IPS DF 6.9 (cell line): Measurements from ENCODE around the gene BTRC.

ENCODE experiments used
- DNase-seq: peaks from one replicate; pipeline ENCODE4 v3.0.0-alpha.2; 2013; ENCODE audit warnings: low read depth, low spot score
- H3K27ac ChIP-seq: one replicate; pipeline ENCODE4 v1.5.1; 2013; ENCODE audit warnings: low read length, control low read depth
- H3K27me3 ChIP-seq: 2 replicates; pipeline ENCODE4 v1.6.1; 2013; ENCODE audit warnings: mild to moderate bottlenecking, low read length; ENCODE audit not compliant: control insufficient read depth, insufficient read depth
- H3K36me3 ChIP-seq: 2 replicates; pipeline ENCODE4 v1.6.1; 2013; ENCODE audit warnings: low read length; ENCODE audit not compliant: control insufficient read depth, insufficient read depth
- H3K4me1 ChIP-seq: 2 replicates; pipeline ENCODE4 v1.6.1; 2013; ENCODE audit warnings: low read length; ENCODE audit not compliant: control insufficient read depth, insufficient read depth
- H3K4me3 ChIP-seq: 2 replicates; pipeline ENCODE4 v1.5.1; 2013; ENCODE audit warnings: mild to moderate bottlenecking, low read length
- H3K9me3 ChIP-seq: 2 replicates; pipeline ENCODE4 v1.6.1; 2013; ENCODE audit warnings: low read length, inconsistent platforms; ENCODE audit not compliant: control insufficient read depth, insufficient read depth
- WGBS: extraction: QIAGEN DNeasy Blood & Tissue Kit; methylation state at CpG from one replicate; pipeline ENCODE4 v1.1.7; 2013; ENCODE audit warnings: mixed read lengths, missing lambda C conversion rate; ENCODE audit not compliant: insufficient read length, insufficient coverage; 5-methylcytosine and 5-hydroxymethylcytosine counted together

BTRC gene

DNA sequence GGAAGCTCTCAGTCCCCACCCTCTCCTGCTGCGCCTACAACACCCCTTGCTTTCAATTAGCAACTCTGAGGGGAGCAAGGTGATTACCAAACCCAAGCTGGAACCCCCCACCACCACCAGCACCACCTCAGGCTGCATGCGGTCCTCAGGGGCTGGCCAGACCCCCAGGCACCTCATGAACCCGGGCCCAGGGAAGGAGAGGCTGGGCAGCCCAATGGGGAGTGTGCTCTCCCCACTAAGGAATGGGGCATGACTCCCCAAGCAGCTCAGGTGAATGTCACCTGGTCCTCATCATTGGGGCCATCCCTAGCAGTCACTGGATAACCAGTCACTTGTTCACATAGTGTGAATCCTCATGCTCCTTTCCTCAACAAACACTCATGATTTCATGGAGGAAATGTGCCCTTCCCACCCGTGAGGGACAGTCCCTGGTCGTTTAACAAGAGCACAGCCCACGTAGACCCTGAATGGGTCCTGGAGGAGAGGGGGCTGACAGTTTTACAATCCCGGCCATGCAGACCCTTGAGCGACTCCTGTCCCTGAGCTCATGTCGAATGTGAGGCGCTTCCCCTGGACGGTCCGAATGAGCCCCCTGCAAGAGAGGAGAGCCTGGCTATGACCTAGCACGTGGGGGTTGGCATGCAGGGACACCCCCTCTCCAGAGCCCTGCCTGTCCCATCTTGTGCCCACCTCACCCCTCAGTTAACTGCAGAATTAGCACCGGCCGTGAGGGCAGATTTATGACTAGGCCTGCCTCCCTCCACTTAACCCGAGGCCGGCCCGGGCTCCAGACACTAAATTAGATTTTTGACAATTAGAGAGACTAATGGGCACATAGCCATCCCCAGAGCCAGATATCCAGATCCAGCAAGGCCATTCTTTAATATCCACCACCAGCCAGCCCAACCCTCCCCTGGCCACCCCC is 205.0 kb downstream of the BTRC start:
- H3K27ac ChIP-seq, result no peak overlapping the region
- H3K36me3 ChIP-seq, result no peaks in the 10 kb centered on the region
- no peak overlapping the region for H3K4me3 ChIP-seq
- no peaks in the 10 kb centered on the region for H3K27me3 ChIP-seq
- no peaks in the 10 kb centered on the region for H3K9me3 ChIP-seq
- peaks cover 2% of the 10 kb centered on the region; the same call in 1 of the 2 replicates for H3K4me1 ChIP-seq
- DNase-seq, result no peak
- no CpG with 5 or more reads among the region's 18 CpGs for WGBS

GRCh38 chr10:101559596-101560297 is 205.8 kb downstream of the BTRC start:
- Histone ChIP-seq H3K9me3 (no peaks in the 10 kb centered on the region), H3K27ac (no peak overlapping the region), H3K27me3 (no peaks in the 10 kb centered on the region), H3K4me1 (peaks cover 2% of the 10 kb centered on the region; the same call in 1 of the 2 replicates), H3K36me3 (no peaks in the 10 kb centered on the region), H3K4me3 (no peak overlapping the region)
- no peak for DNase-seq
- WGBS, result no CpG with 5 or more reads among the region's 12 CpGs

DNA sequence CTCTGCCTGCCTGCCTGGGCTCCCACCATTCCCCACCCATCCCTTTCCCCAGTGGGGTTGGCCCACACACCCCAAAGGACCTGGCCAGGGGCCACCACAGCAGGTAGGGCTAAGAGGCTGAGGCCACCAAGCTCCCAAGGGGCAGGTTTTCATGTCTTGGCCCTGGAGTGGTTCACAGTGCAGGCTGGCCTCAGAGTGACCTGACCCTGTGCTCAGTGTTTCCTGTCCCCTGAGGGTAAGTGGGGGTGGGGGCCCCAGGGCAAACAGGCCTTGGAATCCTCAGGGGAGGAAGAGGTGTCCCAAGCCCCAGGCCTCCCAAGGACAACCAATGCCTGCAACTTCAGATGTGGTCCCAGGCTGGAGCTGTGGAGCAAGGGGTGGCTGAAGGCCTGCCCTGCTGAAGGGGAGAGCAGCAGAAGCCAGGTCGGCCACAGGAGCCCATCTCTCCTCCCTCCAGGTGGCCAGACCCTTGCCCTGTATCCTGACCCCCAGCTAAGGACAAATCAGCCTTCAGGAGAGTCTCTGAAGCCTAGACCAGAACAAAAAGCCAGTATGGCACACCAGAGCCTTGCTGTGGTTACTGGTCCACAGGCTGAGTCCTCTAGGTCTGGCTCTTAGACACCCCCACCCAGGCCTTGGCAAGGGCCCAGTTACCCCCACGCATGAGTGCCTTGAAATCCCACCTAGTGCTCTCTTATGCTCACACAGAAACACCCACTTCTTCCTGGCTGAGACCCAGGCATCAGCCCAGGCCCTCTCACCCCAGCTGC is 206.5 kb downstream of the BTRC start:
- peaks cover 2% of the 10 kb centered on the region; the same call in 1 of the 2 replicates for H3K4me1 ChIP-seq
- H3K4me3 ChIP-seq, result no peak overlapping the region
- no peaks in the 10 kb centered on the region for H3K27me3 ChIP-seq
- no peak overlapping the region for H3K27ac ChIP-seq
- no peaks in the 10 kb centered on the region for H3K9me3 ChIP-seq
- no peak for DNase-seq
- no peaks in the 10 kb centered on the region for H3K36me3 ChIP-seq
- whole genome bisulfite sequencing, result no CpG with 5 or more reads among the region's 2 CpGs

DNA sequence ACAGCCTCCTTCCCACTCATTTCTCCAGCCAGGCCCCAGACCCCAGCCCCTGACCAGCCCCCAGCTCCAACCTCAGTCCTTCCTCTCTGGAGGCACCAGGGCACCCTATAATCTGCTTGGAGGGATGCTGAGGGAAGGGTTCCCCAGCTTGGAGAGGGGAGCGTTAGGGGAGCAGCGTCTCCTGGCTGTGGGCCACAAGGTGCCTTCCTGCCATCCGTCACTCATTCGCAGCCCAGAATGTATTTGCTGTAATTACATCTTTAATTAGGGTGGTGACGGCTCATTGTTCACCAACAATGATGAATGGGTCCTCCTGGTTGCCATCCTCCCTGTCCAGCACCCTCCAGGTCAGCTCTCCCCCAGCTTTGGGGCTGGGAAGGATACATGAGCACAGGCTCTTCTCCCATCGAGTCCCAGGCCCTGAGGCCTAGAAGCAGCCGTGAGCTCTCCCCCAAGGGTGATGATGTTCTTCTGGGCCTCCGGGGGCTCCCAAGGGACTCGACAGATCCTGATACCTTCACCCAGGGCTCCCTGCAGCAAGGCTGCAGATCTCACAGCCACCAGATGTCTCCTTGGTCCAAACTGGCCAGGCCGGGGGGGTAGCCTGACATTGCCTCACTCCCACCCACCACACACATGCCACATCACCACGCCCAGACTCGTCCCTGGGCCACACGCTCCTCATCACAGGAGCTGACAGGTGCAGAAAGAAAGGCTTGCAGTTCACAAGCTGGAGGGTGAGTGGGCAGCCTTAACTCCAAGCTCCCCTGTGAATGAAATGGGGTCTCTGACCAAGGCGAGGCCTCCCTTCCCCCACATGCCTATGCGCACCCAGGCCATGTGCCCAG is 207.3 kb downstream of the BTRC start:
- WGBS, result no CpG with 5 or more reads among the region's 15 CpGs
- no peak for DNase-seq
- Histone ChIP-seq H3K27me3 (no peaks in the 10 kb centered on the region), H3K9me3 (no peaks in the 10 kb centered on the region), H3K36me3 (no peaks in the 10 kb centered on the region), H3K4me3 (no peak overlapping the region), H3K27ac (no peak overlapping the region), H3K4me1 (peaks cover 3% of the 10 kb centered on the region)

GRCh38 chr10:101562231-101562630 is 208.3 kb downstream of the BTRC start:
- Histone ChIP-seq H3K4me1 (peaks cover 6% of the 10 kb centered on the region), H3K36me3 (no peaks in the 10 kb centered on the region), H3K27me3 (no peaks in the 10 kb centered on the region; the same call in 1 of the 2 replicates), H3K4me3 (no peak overlapping the region), H3K9me3 (no peaks in the 10 kb centered on the region), H3K27ac (no peak overlapping the region)
- WGBS, result no CpG with 5 or more reads among the region's 5 CpGs
- DNase-seq, result no peak

GRCh38 chr10:101563007-101563406 is 209.0 kb downstream of the BTRC start:
- H3K9me3 ChIP-seq, result no peaks in the 10 kb centered on the region
- H3K27ac ChIP-seq, result no peak overlapping the region
- H3K27me3 ChIP-seq, result no peaks in the 10 kb centered on the region; the same call in 1 of the 2 replicates
- H3K4me1 ChIP-seq, result peaks cover 6% of the 10 kb centered on the region
- WGBS, result no CpG with 5 or more reads among the region's 3 CpGs
- no peak for DNase-seq
- no peak overlapping the region for H3K4me3 ChIP-seq
- H3K36me3 ChIP-seq, result no peaks in the 10 kb centered on the region

DNA sequence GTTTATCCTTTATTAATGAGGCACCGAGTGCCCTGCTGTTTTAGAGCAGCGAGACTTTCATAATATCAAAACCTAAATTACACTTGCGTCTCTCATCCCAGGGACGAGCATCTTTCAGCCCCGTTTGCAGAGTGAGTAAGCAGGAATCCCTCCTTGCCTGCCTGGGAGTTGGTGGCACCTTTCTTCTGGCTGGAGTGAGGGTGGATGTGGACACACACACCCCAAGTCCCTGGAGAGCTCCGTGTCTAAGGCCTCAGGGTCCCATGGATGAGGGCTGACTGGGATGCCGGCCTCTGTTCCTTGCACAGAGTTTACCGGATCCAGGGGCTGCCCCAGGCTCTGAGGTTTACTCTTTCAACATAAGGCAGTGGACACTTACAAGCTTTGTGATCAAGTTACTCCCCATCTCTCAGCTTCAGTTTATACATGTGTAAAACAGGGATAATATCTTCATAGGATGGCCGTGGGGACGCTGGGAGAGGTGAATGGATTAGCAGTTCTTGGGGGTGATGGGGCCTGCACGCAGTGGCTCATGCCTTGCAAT is 209.6 kb downstream of the BTRC start:
- Histone ChIP-seq H3K27ac (no peak overlapping the region), H3K4me3 (no peak overlapping the region), H3K36me3 (no peaks in the 10 kb centered on the region), H3K4me1 (peaks cover 5% of the 10 kb centered on the region), H3K27me3 (peaks cover 2% of the 10 kb centered on the region; the same call in 1 of the 2 replicates), H3K9me3 (no peaks in the 10 kb centered on the region)
- no CpG with 5 or more reads among the region's 11 CpGs for WGBS
- no peak for DNase-seq

- no peak overlapping the region for H3K27ac ChIP-seq
- H3K27me3 ChIP-seq, result peaks cover 3% of the 10 kb centered on the region; the same call in 1 of the 2 replicates
- no CpG with 5 or more reads among the region's 15 CpGs for WGBS
- H3K36me3 ChIP-seq, result no peaks in the 10 kb centered on the region
- no peak for DNase-seq
- no peaks in the 10 kb centered on the region for H3K9me3 ChIP-seq
- no peak overlapping the region for H3K4me3 ChIP-seq
- peaks cover 5% of the 10 kb centered on the region; the same call in 1 of the 2 replicates for H3K4me1 ChIP-seq
Measured at GRCh38 chr10:101564490-101564991, 210.6 kb downstream of the BTRC start.

- Histone ChIP-seq H3K27ac (no peak overlapping the region), H3K9me3 (no peaks in the 10 kb centered on the region), H3K4me1 (peaks cover 5% of the 10 kb centered on the region; the same call in 1 of the 2 replicates), H3K36me3 (no peaks in the 10 kb centered on the region), H3K27me3 (peaks cover 3% of the 10 kb centered on the region; the same call in 1 of the 2 replicates), H3K4me3 (no peak overlapping the region)
- no CpG with 5 or more reads among the region's 5 CpGs for WGBS
- DNase-seq, result no peak
Measured at GRCh38 chr10:101565370-101565900, 211.5 kb downstream of the BTRC start.
